ENCODE data around the gene SNED1.

Gene SNED1

DNA sequence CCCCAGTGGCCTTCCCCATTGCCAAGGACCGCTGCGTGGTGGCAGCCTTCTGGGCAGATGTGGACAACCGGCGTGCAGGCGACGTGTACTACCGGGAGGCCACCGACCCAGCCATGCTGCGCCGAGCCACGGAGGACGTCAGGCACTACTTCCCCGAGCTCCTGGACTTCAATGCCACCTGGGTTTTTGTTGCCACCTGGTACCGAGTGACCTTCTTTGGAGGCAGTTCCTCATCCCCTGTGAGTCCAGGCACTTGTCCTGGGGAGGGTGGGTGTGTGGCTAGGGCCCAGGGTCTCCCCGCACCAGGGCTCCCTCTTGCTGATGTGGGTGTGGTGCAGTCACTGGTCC lies 31.9 kb downstream of the SNED1 start:
- no peak for DNase-seq (ENCODE audit: low read depth)

DNA sequence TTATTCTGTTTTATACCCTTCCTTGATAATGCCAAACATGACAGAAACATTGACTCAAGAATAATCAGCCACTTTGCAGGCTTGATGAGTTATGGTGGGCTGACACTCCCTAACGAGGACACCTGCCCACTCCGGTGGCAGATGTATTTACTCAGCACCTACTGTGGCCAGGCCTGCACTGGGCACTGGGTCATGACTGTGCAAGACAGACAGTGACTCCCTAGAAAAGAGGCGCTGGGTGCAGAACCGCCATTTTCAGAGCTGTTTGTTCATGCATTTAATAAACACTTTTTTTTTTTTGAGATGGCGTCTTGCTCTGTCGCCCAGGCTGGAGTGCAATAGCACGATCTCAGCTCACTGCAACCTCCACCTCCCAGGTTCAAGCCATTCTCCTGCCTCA lies 32.5 kb downstream of the SNED1 start:
- no peak for DNase-seq (ENCODE audit: low read depth)

- no peak for DNase-seq (ENCODE audit: low read depth)
Measured at GRCh38 chr2:241031436-241032165, 33.2 kb downstream of the SNED1 start.

DNA sequence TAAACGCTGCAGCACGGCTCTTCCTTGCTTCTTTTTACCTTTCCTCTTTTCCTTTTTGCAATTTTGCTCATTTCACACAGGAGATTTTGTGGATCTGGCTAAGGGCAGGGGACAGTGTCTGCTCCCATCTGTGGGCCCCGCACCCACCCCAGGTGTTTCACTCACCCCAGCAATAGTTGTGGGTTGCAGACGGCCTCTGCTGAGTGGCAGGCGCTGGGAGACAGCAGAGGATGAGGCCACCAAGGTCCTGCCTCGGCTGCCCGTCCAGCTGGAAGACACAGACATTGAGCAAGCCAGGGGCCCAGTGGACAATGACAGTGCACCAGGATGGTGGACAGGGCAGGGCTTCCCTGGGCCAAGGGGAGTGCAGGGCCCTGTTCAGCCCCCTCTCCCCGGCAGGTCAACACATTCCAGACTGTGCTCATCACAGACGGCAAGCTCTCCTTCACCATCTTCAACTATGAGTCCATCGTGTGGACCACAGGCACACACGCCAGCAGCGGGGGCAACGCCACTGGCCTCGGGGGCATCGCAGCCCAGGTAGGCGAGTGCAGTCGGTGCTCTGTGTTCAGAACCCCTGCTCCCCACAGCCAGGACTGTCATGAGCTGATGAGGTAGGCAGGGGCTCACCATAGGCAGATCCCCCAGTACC lies 35.0 kb downstream of the SNED1 start:
- no peak for DNase-seq (ENCODE audit: low read depth)

- DNase-seq (ENCODE audit: low read depth), result no peak
Measured at GRCh38 chr2:241033994-241034393, 35.6 kb downstream of the SNED1 start.

DNA sequence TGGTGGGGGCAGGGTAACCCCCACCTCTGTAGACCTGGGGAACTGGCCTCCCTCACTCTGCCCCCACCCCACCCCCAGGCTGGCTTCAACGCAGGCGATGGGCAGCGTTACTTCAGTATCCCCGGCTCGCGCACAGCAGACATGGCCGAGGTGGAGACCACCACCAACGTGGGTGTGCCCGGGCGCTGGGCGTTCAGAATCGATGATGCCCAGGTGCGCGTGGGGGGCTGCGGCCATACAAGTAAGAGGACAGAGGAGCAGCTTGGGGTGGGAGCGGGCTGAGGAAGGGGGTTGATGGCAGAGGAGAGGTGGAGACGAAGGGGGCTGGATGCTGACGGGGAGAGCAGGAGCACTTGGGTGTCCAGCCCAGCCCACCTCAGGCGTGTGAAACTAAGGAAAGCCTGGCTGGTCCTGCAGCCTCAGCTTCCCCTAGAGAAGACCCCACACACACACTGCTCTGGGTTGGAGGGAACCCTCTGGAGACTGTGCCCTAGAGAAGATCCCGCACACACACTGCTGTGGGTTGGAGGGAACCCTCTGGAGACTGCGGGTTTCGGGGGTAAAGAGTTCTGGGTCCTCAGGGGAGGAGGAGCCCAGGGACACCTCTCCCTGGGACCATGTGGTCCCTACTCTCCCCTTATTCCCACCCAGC lies 36.2 kb downstream of the SNED1 start:
- no peak for DNase-seq (ENCODE audit: low read depth)

GRCh38 chr2:241035142-241035817 lies 36.9 kb downstream of the SNED1 start:
- peak; percentile 14 for DNase-seq (ENCODE audit: low read depth)

DNA sequence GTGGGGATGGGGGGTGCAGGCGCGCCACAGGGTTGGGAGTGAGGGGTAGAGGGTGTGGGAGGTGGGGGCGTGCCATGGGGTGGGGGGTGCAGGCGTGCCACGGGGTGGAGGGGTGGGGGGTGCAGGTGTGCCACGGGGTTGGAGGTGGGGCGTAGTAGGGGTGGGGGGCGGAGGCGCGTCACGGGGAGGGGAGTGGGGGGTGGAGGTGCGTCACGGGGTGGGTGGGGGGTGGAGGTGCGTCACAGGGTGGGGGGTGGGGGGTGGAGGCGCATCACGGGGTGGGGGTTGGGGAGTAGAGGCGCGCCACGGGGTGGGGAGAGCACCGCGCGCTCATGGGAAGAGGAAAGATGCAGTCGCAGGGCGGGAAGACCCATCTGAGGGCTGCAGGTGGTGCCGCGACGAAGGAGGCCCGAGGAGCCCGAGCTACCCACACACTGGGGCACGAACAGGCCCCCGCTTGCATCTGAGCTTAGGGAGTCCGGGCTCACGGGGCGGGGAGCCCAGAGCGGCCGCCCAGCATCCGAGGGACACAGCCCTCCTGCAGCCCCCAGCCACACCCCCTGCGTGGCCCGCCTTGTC lies 37.5 kb downstream of the SNED1 start:
- DNase-seq (ENCODE audit: low read depth), result peak; percentile 37

GRCh38 chr2:241036397-241036963 lies 38.1 kb downstream of the SNED1 start:
- peak; percentile 42 for DNase-seq (ENCODE audit: low read depth)

DNA sequence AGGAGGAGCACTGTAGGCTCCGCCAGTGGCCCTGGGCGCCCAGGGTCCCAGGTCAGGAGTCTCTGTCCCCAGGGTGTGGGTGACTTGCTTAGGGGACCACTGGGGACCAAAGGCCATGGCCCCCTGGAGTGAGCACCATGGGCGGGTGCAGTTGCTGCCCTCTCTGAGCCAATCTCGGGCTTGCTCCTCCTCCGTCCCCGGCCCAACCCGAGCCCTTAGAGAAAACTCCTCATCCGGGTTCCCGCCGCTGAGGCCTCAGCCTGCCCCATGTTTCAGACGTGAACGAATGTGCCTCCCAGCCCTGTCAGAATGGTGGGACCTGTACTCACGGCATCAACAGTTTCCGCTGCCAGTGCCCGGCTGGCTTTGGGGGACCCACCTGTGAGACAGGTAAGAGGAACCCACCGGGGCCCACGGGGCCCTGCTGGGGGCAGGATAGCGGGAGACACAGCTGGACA lies 38.6 kb downstream of the SNED1 start:
- DNase-seq (ENCODE audit: low read depth), result no peak

DNA sequence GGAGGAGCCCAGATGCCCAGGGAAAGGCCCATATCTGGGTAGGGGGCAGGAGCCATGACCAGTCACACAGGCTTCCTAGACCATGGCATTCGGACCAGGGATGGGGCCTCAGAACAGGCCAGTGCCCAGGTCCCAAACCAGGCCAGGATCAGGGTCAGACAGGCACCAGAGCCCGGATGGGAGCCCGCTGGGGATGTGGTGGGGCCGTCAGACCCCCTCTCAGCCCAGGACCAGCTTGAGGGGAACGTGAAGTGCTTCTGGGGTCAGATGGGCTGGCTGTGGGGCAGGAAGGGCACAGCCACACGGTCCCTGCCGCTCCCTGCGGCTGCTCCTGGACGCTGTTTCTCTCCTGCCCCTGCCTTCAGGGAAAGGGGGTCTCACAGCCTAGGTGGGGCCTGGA lies 39.1 kb downstream of the SNED1 start:
- no peak for DNase-seq (ENCODE audit: low read depth)

DNA sequence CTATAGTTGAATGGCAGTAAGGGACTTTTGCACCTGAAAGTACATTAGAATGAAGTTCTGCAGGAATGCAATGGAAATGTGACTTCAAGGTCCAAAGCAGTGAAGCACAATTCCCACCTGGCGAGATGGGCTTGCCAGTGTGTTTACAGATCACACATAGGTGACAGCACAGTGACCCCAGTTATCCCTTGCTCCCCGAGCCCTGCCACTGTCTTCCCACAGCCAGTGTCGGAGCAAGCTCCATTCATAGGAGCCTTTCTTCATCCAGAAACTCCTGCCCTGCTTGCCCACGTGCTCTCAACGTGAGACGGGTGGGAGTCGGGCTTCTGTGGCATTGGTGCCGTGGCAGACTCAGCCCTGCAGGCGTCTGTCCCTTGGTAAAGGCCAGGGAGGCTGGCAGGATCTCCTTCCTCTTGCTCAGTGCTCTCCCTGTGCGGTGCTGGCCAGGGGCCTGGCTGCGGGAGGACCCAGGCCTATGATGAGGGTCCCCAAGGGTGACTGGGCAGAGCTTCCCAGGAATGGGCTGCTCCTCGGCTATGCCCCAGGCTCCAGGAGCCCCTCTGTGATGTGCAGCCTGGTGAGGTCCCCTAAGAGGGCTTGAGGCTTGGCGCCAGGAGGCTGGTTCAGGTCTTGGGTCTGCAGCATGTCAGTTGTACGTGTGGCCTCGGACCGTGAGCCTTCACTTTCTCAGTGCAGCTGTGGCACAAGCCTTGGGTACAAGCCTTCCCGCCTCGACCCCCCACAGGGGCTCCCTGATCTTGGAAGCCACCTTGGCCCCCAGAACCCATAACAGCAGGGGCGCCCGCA lies 40.2 kb downstream of the SNED1 start:
- no peak for DNase-seq (ENCODE audit: low read depth)

DNA sequence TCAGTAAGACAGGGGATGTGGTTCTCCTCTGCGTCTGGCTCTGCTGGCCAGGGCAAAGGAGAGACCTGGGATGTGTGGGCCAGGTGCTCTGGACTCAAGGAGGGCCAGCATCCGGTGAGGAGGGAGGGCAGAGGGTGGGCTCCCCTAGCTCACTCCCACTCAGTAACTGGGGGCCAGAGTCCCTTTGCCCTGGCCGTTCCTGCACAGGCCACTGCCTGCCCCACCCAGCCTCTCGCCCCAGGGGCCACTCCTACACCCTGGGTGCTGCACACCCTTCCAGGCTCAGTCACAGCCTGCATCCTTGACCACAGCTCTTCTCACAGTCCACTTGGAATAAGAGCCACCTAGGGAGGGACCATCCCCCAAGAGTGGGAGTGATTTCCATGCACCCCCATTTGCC lies 41.0 kb downstream of the SNED1 start:
- DNase-seq (ENCODE audit: low read depth), result no peak

DNA sequence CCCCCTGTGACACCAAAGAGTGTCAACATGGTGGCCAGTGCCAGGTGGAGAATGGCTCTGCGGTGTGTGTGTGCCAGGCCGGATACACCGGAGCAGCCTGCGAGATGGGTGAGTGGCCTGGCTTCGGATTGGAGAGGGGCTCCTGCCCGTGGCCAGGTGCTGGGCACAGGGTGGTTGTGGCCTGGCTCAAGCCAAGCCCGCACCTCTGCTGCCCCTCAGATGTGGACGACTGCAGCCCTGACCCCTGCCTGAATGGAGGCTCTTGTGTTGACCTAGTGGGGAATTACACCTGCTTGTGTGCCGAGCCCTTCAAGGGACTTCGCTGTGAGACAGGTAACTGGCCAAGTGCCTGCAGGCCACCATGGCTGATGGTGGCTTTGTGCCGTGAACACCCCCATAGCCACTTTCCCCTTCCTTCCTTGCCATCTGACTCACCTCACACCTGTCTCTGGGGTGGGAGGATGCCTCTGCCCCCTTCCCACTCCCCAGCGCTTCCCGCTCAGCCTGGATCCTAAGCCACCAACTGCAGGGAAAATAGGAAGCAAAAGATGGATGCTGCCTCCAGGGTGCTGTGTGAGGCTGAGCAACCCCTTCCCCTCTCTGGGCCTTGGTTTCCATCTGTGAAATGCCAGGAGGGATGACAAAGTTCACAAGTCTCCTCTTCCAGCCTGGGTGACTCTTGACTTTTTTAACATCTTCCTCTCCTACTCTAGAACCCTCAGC lies 41.8 kb downstream of the SNED1 start:
- DNase-seq (ENCODE audit: low read depth), result no peak

DNA sequence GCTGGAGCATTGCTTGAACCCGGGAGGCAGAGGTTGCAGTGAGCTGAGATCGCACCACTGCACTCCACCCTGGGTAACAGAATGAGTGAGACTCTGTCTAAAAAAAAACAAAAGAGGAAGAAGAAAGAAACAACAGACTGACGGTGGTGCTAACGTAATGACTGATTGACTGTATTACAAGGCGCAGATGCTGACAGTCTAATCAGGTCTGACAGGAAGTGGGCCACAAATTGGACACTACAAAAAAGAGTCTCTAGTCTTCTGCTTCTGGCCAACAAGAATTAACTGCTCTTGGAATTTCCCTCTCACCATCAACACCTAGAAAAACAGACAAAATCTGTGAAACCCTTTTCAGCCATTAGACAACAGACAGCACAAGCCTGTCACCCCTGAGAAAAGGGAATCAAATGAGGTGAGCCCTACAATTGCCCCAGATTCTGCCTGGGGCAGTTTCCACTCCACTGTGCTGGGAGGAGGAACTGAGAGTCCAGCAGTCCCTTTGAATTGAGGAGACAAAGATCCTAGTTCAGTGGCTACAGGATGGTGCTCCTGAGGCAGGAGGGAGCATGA lies 43.3 kb downstream of the SNED1 start:
- no peak for DNase-seq (ENCODE audit: low read depth)

- no peak for DNase-seq (ENCODE audit: low read depth)
Measured at GRCh38 chr2:241043581-241043980, 45.2 kb downstream of the SNED1 start.

GRCh38 chr2:241047253-241048010 lies 49.0 kb downstream of the SNED1 start:
- no peak for DNase-seq (ENCODE audit: low read depth)

GRCh38 chr2:241048149-241048948 lies 49.9 kb downstream of the SNED1 start:
- no peak for DNase-seq (ENCODE audit: low read depth)

DNA sequence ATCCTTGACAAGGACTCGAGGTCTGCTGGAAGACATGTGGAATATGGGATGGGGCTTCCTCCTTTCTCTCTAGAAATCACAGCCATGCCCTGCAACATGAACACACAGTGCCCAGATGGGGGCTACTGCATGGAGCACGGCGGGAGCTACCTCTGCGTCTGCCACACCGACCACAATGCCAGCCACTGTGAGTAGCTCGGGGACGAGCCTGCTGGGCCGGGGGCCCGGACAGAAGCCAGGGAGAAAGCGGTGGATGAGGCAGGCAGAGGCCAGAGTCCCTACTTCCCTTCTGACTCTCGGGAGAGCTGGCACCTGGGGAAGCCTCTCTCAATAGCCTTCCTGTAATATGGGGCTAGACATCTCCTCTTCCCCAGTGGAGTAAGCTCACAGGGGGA lies 50.5 kb downstream of the SNED1 start:
- DNase-seq (ENCODE audit: low read depth), result no peak

Measured in stimulated activated CD8-positive, alpha-beta memory T cell treated with anti-CD3 and anti-CD28 coated beads, Interleukin-12 subunit alpha, Interleukin-12 subunit beta, amount 100 ng/mL, for 4 hours (primary cell).